ENCODE results near the gene ANKEF1.

Gene ANKEF1

DNA sequence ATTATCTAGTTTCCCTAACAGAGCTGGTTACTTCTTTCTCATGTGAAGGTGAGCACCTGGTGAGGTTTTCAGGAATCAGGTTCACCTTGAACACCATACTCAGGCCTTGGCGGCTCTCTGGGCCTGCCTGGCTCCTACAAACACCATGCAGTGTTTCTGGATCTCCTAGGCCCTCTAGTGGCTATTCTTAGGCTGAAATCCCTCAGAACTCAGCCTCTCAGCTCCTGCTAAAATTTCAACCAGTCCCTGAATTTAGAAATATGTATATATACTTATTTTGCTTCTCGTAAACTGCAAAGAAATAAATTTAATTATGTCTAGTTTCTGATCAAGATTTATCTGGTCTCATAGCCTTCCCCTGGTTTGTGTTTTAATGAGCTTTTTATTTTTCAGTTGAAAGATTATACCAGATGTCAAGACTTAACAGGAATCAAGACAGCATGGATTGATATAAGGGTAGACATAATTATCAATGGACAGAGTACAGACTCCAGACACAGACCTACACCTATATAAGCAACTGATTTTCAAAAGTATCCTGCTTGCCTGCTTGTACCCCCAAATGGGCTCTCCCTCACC is 55.9 kb downstream of the ANKEF1 start:
- Histone ChIP-seq H3K9me3 (ENCODE audit: insufficient read depth, low read length, severe bottlenecking) (no peaks in the 10 kb centered on the region), H3K27ac (ENCODE audit: low read length) (no peak overlapping the region), H4K20me1 (ENCODE audit: insufficient read depth, low read length) (no peaks in the 10 kb centered on the region), H3K4me3 (ENCODE audit: low read depth in 1 of 2, low read length in 2 of 2) (no peak overlapping the region), H3K4me1 (ENCODE audit: insufficient read depth, low read length) (no peaks in the 10 kb centered on the region), H3K9ac (ENCODE audit: low read depth, low read length) (no peak overlapping the region), H2AFZ (ENCODE audit: low read depth, low read length) (no peak overlapping the region), H3K36me3 (ENCODE audit: insufficient read depth, low read length) (no peaks in the 10 kb centered on the region), H3K4me2 (ENCODE audit: insufficient read depth, low read length) (no peak overlapping the region), H3K79me2 (ENCODE audit: insufficient read depth, low read length) (no peaks in the 10 kb centered on the region), H3K27me3 (ENCODE audit: insufficient read depth, low read length, poor library complexity) (no peaks in the 10 kb centered on the region)
- DNase-seq (peak; percentile 19), ATAC-seq (ENCODE audit: insufficient read depth, low read depth) (peak; percentile 69; the same call in 2 of the 3 replicates)
- TF ChIP-seq, protein P1, sequence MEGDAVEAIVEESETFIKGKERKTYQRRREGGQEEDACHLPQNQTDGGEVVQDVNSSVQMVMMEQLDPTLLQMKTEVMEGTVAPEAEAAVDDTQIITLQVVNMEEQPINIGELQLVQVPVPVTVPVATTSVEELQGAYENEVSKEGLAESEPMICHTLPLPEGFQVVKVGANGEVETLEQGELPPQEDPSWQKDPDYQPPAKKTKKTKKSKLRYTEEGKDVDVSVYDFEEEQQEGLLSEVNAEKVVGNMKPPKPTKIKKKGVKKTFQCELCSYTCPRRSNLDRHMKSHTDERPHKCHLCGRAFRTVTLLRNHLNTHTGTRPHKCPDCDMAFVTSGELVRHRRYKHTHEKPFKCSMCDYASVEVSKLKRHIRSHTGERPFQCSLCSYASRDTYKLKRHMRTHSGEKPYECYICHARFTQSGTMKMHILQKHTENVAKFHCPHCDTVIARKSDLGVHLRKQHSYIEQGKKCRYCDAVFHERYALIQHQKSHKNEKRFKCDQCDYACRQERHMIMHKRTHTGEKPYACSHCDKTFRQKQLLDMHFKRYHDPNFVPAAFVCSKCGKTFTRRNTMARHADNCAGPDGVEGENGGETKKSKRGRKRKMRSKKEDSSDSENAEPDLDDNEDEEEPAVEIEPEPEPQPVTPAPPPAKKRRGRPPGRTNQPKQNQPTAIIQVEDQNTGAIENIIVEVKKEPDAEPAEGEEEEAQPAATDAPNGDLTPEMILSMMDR (IDR thresholded peaks at IDR 0.05; ENCODE audit: borderline replicate concordance, extremely low read depth, low read length, poor library complexity, severe bottlenecking): peak; percentile 66
- no peak for TF ChIP-seq EZH2 (IDR thresholded peaks at IDR 0.05; ENCODE audit: borderline replicate concordance, low read depth, low read length, severe bottlenecking)

DNA sequence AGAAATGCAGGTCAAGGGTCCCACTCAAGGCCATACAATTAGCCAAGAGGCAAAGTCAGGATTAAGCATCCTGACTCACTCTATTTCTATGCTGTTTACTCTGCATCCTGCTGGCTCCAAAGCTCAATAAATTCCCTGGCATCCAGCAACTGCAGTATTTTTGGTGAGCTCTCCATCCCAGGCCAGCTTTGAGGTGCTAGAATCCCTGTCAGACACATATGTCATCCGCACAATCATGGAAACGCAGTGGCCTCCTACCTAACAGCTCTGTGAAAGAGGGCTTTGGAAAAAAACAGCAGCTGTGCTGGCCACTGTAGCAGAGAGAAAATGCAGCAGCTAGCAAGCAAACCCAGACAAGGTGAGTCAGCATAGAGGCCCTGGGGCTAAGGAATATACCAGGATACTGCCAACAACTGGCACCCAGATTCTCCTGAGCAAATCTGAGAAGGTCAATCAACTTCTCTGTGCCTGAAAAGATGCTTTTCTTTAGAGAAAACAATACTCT is 58.4 kb downstream of the ANKEF1 start:
- no peaks in the 10 kb centered on the region for H3K9me3 ChIP-seq (ENCODE audit: insufficient read depth, low read length, severe bottlenecking)
- no peaks in the 10 kb centered on the region for H3K79me2 ChIP-seq (ENCODE audit: insufficient read depth, low read length)
- no peaks in the 10 kb centered on the region for H3K36me3 ChIP-seq (ENCODE audit: insufficient read depth, low read length)
- no peaks in the 10 kb centered on the region for H3K27me3 ChIP-seq (ENCODE audit: insufficient read depth, low read length, poor library complexity)
- DNase-seq: no peak
- no peak for ATAC-seq (ENCODE audit: insufficient read depth, low read depth)
- H3K4me3 ChIP-seq (ENCODE audit: low read depth in 1 of 2, low read length in 2 of 2): no peak overlapping the region
- TF ChIP-seq EZH2 (IDR thresholded peaks at IDR 0.05; ENCODE audit: borderline replicate concordance, low read depth, low read length, severe bottlenecking): no peak
- TF ChIP-seq, protein P1 (IDR thresholded peaks at IDR 0.05; ENCODE audit: borderline replicate concordance, extremely low read depth, low read length, poor library complexity, severe bottlenecking): no peak
- no peak overlapping the region for H3K9ac ChIP-seq (ENCODE audit: low read depth, low read length)
- no peak overlapping the region for H3K27ac ChIP-seq (ENCODE audit: low read length)
- H4K20me1 ChIP-seq (ENCODE audit: insufficient read depth, low read length): no peaks in the 10 kb centered on the region
- H3K4me2 ChIP-seq (ENCODE audit: insufficient read depth, low read length): no peak overlapping the region
- H3K4me1 ChIP-seq (ENCODE audit: insufficient read depth, low read length): no peaks in the 10 kb centered on the region
- H2AFZ ChIP-seq (ENCODE audit: low read depth, low read length): no peak overlapping the region

DNA sequence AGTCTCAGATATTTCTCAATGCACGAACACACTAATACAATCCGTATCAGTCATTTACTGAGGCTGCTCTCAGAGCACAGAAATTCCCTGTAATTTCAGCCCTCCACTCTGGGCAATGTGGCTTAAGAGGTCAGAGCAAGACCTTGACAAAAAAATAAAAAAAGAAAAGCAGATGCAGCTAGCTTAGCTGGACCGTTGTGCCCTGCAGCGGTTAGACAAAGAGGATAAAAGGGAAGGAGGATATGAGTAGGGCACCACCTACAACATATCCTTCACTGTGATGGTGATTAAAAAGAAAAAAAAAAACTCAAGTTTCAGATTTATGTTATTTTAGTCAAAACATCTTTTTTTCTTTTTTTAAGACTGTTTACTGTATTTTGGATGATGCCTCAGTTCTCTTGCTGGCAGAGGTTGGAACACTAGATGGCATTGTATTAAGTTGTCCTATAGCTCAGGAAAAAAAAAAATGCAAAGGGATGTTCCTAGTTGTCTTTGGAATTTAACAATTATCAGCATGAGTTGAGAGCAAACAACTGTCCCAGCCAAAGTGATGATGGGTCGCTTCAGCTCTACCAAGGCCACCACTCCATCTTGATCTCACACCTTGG is 59.9 kb downstream of the ANKEF1 start:
- no peak for TF ChIP-seq EZH2 (IDR thresholded peaks at IDR 0.05; ENCODE audit: borderline replicate concordance, low read depth, low read length, severe bottlenecking)
- TF ChIP-seq, protein P1 (IDR thresholded peaks at IDR 0.05; ENCODE audit: borderline replicate concordance, extremely low read depth, low read length, poor library complexity, severe bottlenecking): no peak
- H3K9ac ChIP-seq (ENCODE audit: low read depth, low read length): no peak overlapping the region
- no peaks in the 10 kb centered on the region for H3K79me2 ChIP-seq (ENCODE audit: insufficient read depth, low read length)
- no peak overlapping the region for H2AFZ ChIP-seq (ENCODE audit: low read depth, low read length)
- no peak overlapping the region for H3K4me3 ChIP-seq (ENCODE audit: low read depth in 1 of 2, low read length in 2 of 2)
- H3K4me1 ChIP-seq (ENCODE audit: insufficient read depth, low read length): no peaks in the 10 kb centered on the region
- H3K4me2 ChIP-seq (ENCODE audit: insufficient read depth, low read length): no peak overlapping the region
- H3K36me3 ChIP-seq (ENCODE audit: insufficient read depth, low read length): no peaks in the 10 kb centered on the region
- H3K27ac ChIP-seq (ENCODE audit: low read length): no peak overlapping the region
- H3K27me3 ChIP-seq (ENCODE audit: insufficient read depth, low read length, poor library complexity): no peaks in the 10 kb centered on the region
- ATAC-seq (ENCODE audit: insufficient read depth, low read depth) (no peak), DNase-seq (no peak)
- H4K20me1 ChIP-seq (ENCODE audit: insufficient read depth, low read length): no peaks in the 10 kb centered on the region
- no peaks in the 10 kb centered on the region for H3K9me3 ChIP-seq (ENCODE audit: insufficient read depth, low read length, severe bottlenecking)

Measured in DND-41 (cell line).